K562 (cell line): ENCODE results near the gene RUVBL2. TPM values are rescaled to one million over a fixed set of nuclear protein-coding genes. Genes with fewer than 3 reads are reported as not detected.

ENCODE experiments used
- CTCF ChIP-seq, 3 experiments: IDR thresholded peaks in 2 of 3; conservative IDR thresholded peaks in 1 of 3; 2 replicates each; pipeline ENCODE4 v1.5.1; 2011 to 2012; ENCODE audit warnings: low read length in 3 of 3, mild to moderate bottlenecking in 3 of 3, control low read depth in 2 of 3, improper control_type of control experiment in 1 of 3, inconsistent platforms in 1 of 3, low read depth in 1 of 3, mixed read lengths in 1 of 3, moderate library complexity in 1 of 3; ENCODE audit not compliant: insufficient read depth in 2 of 3
- ZNF592 ChIP-seq: fragments of 450-650 bp; IDR thresholded peaks from 2 replicates; pipeline ENCODE4 v1.6.1; 2017; ENCODE audit warnings: antibody characterized with exemption, mild to moderate bottlenecking
- polyA plus RNA-seq, 8 experiments: library from polyadenylated mRNA; depleted of rRNA in 4 of 8; stranded (reverse) in 5 of 8; unstranded in 3 of 8; fragments of >200 nt; fragmentation: Nextera tagmentation in 2 of 8; fragmentation: Illumina TruSeq in 1 of 8; extraction: Ambion mirVana in 2 of 8; extraction: Trizol in 1 of 8; gene quantifications; 2 replicates each; pipeline versions ENCODE4 v1.2.1 to v1.2.3, GENCODE V29; 2011 to 2014; ENCODE audit warnings: inconsistent platforms in 1 of 8, missing spikeins in 1 of 8
- total RNA-seq, 7 experiments: library from RNA; depleted of rRNA in 6 of 7; stranded (reverse); fragments of >200 nt in 6 of 7; fragmentation: Illumina TruSeq in 2 of 7; extraction: Trizol in 2 of 7; gene quantifications; 2 replicates each; pipeline versions ENCODE4 v1.2.1 to v1.2.3, GENCODE V29; 2011 to 2021; ENCODE audit warnings: low replicate concordance in 1 of 7

Gene RUVBL2
- total and polyA plus RNA-seq, 9 of the 15 experiments (the other 6 are each of a cell fraction or from before 2014, with no cell fraction given): 71.4 to 453 (median 237) TPM

- TF ChIP-seq ZNF592: 0 out of 2 replicates have a peak, but pooled peaks have one; percentile 62
- peak; percentile 51 to 72 (median 58); a peak in 5 of 6 replicates for TF ChIP-seq CTCF (IDR thresholded peaks at IDR 0.05 in 2 of 3, conservative IDR thresholded peaks at IDR 0.05 in 1 of 3; ENCODE audit: insufficient read depth in 2 of 3, low read depth in 1 of 3, low read length in 3 of 3)
- TF ChIP-seq, all 486 proteins: peak for 40
These were observed 24.1 kb downstream of the RUVBL2 start (continued) for GRCh38 chr19:49017666-49018351.
